Measurements from ENCODE around the gene SNTG2.
"Not testable (repeated sequence)": the region's sequence is repeated elsewhere in the genome, so short reads cannot be mapped to it uniquely, and the experiment has no call there.

The SNTG2 gene

GRCh38 chr2:1378456-1379150 is 428.0 kb downstream of the SNTG2 start:
- no peak for DNase-seq (ENCODE audit: low read depth)

- no peak for DNase-seq (ENCODE audit: low read depth)
These were observed 431.0 kb downstream of the SNTG2 start for GRCh38 chr2:1381644-1382043.

- not testable (repeated sequence) for DNase-seq (ENCODE audit: low read depth)
These were observed 437.5 kb downstream of the SNTG2 start for GRCh38 chr2:1387954-1388725.

GRCh38 chr2:1390118-1390517 is 439.5 kb downstream of the SNTG2 start:
- DNase-seq (ENCODE audit: low read depth) = not testable (repeated sequence)

- no peak for DNase-seq (ENCODE audit: low read depth)
These were observed 442.7 kb downstream of the SNTG2 start for GRCh38 chr2:1393321-1393720.

GRCh38 chr2:1394709-1395408 is 444.2 kb downstream of the SNTG2 start:
- no peak for DNase-seq (ENCODE audit: low read depth)

- no peak for DNase-seq (ENCODE audit: low read depth)
These were observed 446.7 kb downstream of the SNTG2 start for GRCh38 chr2:1397350-1397749.

GRCh38 chr2:1398191-1398590 is 447.5 kb downstream of the SNTG2 start:
- no peak for DNase-seq (ENCODE audit: low read depth)

- DNase-seq (ENCODE audit: low read depth) = no peak
These were observed 450.5 kb downstream of the SNTG2 start for GRCh38 chr2:1400943-1401735.

- DNase-seq (ENCODE audit: low read depth) = no peak
These were observed 451.4 kb downstream of the SNTG2 start for GRCh38 chr2:1402064-1402463.

- no peak for DNase-seq (ENCODE audit: low read depth)
These were observed 452.9 kb downstream of the SNTG2 start for GRCh38 chr2:1403565-1403964.

GRCh38 chr2:1405124-1405523 is 454.5 kb downstream of the SNTG2 start:
- no peak for DNase-seq (ENCODE audit: low read depth)

- DNase-seq (ENCODE audit: low read depth) = no peak
These were observed 455.3 kb downstream of the SNTG2 start for GRCh38 chr2:1405967-1406366.

- no peak for DNase-seq (ENCODE audit: low read depth)
These were observed 455.8 kb downstream of the SNTG2 start for GRCh38 chr2:1406434-1406833.

- no peak for DNase-seq (ENCODE audit: low read depth)
These were observed 457.5 kb downstream of the SNTG2 start for GRCh38 chr2:1407950-1408675.

- DNase-seq (ENCODE audit: low read depth) = no peak
These were observed 462.6 kb downstream of the SNTG2 start, which contains the start of gene TPO for GRCh38 chr2:1413156-1413710. Gene TPO, plus strand, starts transcription at chr2:1413463. Its CDS starts 946 bp downstream, at chr2:1414409.

GRCh38 chr2:1414121-1414520 is 463.5 kb downstream of the SNTG2 start:
- DNase-seq (ENCODE audit: low read depth) = no peak

- DNase-seq (ENCODE audit: low read depth) = not testable (repeated sequence)
These were observed 464.3 kb downstream of the SNTG2 start for GRCh38 chr2:1414901-1415300.

GRCh38 chr2:1415501-1415900 is 464.9 kb downstream of the SNTG2 start:
- no peak for DNase-seq (ENCODE audit: low read depth)

All from stimulated activated CD8-positive, alpha-beta memory T cell treated with anti-CD3 and anti-CD28 coated beads, Interleukin-12 subunit alpha, Interleukin-12 subunit beta, amount 100 ng/mL, for 4 hours (primary cell).